CD4-positive, CD25-positive, alpha-beta regulatory T cell (primary cell): Measurements from ENCODE around the gene SRD5A1. TPM values are rescaled to one million over a fixed set of nuclear protein-coding genes. Genes with fewer than 3 reads are reported as not detected.
A peak's percentile ranks its signal among the peaks of the same experiment; 100 is the strongest.
"Not testable (repeated sequence)": the region's sequence is repeated elsewhere in the genome, so short reads cannot be mapped to it uniquely, and the experiment has no call there.

Experiments
- ATAC-seq, 2 donors: fragments of 150-1000 bp; cut with Tn5 transposase; one replicate each; pipeline ENCODE4 v1.10.0; 2021; ENCODE audit warnings: low read depth in 2 of 2, moderate number of reproducible peaks in 2 of 2, moderate library complexity in 1 of 2
- DNase-seq, 3 donors: peaks; one replicate each; pipeline versions ENCODE4 v3.0.0 to v3.0.0-alpha.2; 2012 to 2022; ENCODE audit warnings: mixed read lengths in 1 of 3
- H3K27ac ChIP-seq: one replicate; pipeline ENCODE4 v1.7.0; 2013; ENCODE audit warnings: mild to moderate bottlenecking, low read length; ENCODE audit not compliant: insufficient read depth, poor library complexity, severe bottlenecking
- H3K27me3 ChIP-seq: one replicate; pipeline ENCODE4 v1.7.0; 2013; ENCODE audit warnings: low read length; ENCODE audit not compliant: control insufficient read depth, insufficient read depth
- H3K36me3 ChIP-seq: one replicate; pipeline ENCODE4 v1.7.0; 2013; ENCODE audit warnings: mild to moderate bottlenecking, low read length, moderate library complexity; ENCODE audit not compliant: control insufficient read depth, insufficient read depth
- H3K4me1 ChIP-seq: 2 replicates; pipeline ENCODE4 v1.7.0; 2013; ENCODE audit warnings: mild to moderate bottlenecking, low read length; ENCODE audit not compliant: insufficient read depth, control insufficient read depth, poor library complexity, severe bottlenecking
- H3K4me3 ChIP-seq: one replicate; pipeline ENCODE4 v1.7.0; 2013; ENCODE audit warnings: low read depth, mild to moderate bottlenecking, low read length, moderate library complexity
- H3K9me3 ChIP-seq, 2 experiments: 1 replicate in 1 of 2; 2 replicates in 1 of 2; pipeline ENCODE4 v1.7.0; 2013; ENCODE audit warnings: low read length in 2 of 2, mild to moderate bottlenecking in 1 of 2, moderate library complexity in 1 of 2; ENCODE audit not compliant: control insufficient read depth in 2 of 2
- H3K27ac Mint-ChIP-seq, 3 donors: one replicate each; pipeline ENCODE4 v1.8.0; 2020 to 2022; ENCODE audit warnings: mild to moderate bottlenecking in 3 of 3, mixed read lengths in 3 of 3, moderate library complexity in 2 of 3
- H3K27me3 Mint-ChIP-seq: one replicate; pipeline ENCODE4 v1.8.0; 2022; ENCODE audit warnings: mild to moderate bottlenecking, mixed read lengths
- H3K36me3 Mint-ChIP-seq: one replicate; pipeline ENCODE4 v1.8.0; 2020; ENCODE audit warnings: mixed read lengths
- H3K4me1 Mint-ChIP-seq, 4 donors: one replicate each; pipeline ENCODE4 v1.8.0; 2020 to 2022; ENCODE audit warnings: mixed read lengths in 4 of 4, mild to moderate bottlenecking in 1 of 4
- H3K4me3 Mint-ChIP-seq, 4 donors: one replicate each; pipeline ENCODE4 v1.8.0; 2020 to 2022; ENCODE audit warnings: mild to moderate bottlenecking in 4 of 4, mixed read lengths in 4 of 4, moderate library complexity in 3 of 4
- H3K9me3 Mint-ChIP-seq, 7 donors: one replicate each; pipeline ENCODE4 v1.8.0; 2020 to 2022; ENCODE audit warnings: mixed read lengths in 7 of 7, mild to moderate bottlenecking in 3 of 7, moderate library complexity in 2 of 7
- polyA plus RNA-seq, 4 donors: library from polyadenylated mRNA; unstranded; fragments of 300-500 nt; fragmentation: Illumina TruSeq; gene quantifications; one replicate each; pipeline ENCODE4 v1.2.3, GENCODE V29; 2021
- total RNA-seq: library from RNA; stranded (reverse); gene quantifications from one replicate; pipeline ENCODE4 v1.2.3, GENCODE V29; 2022

Gene SRD5A1
- total and polyA plus RNA-seq, 5 donors from 2014 or later, result 5.3 to 9.5 (median 6.3) TPM

GRCh38 chr5:6667648-6668047 lies 34.4 kb downstream of the SRD5A1 start:
- H3K4me3 ChIP-seq, result no peak overlapping the region
- Mint-ChIP-seq H3K36me3 (peaks cover 20% of the 10 kb centered on the region), H3K4me1 (peaks cover 0 to under 1% (median 0%) of the 10 kb centered on the region in 4 donors), H3K27me3 (no peaks in the 10 kb centered on the region), H3K9me3 (peaks cover 0 to 5% (median 0%) of the 10 kb centered on the region in 7 donors), H3K4me3 (no peak overlapping the region), H3K27ac (no peak overlapping the region)
- H3K27me3 ChIP-seq, result no peaks in the 10 kb centered on the region
- DNase-seq, result no peak
- no peaks in the 10 kb centered on the region for H3K4me1 ChIP-seq
- H3K9me3 ChIP-seq, result no peaks in the 10 kb centered on the region
- no peak overlapping the region for H3K27ac ChIP-seq
- no peaks in the 10 kb centered on the region for H3K36me3 ChIP-seq
- no peak for ATAC-seq

GRCh38 chr5:6668717-6669116 lies 35.5 kb downstream of the SRD5A1 start:
- not testable (repeated sequence) for H3K27me3 Mint-ChIP-seq, H3K4me1 Mint-ChIP-seq, H3K4me1 ChIP-seq, H3K27me3 ChIP-seq, ATAC-seq, H3K9me3 ChIP-seq, H3K4me3 ChIP-seq, H3K36me3 ChIP-seq, H3K27ac ChIP-seq, DNase-seq, H3K9me3 Mint-ChIP-seq, H3K27ac Mint-ChIP-seq, H3K4me3 Mint-ChIP-seq
- peaks cover 23% of the 10 kb centered on the region for H3K36me3 Mint-ChIP-seq

GRCh38 chr5:6673031-6673430 lies 39.8 kb downstream of the SRD5A1 start:
- H3K9me3 Mint-ChIP-seq, result peaks cover 0 to 6% (median 2%) of the 10 kb centered on the region in 7 donors
- no peak overlapping the region for H3K4me3 Mint-ChIP-seq
- Histone ChIP-seq H3K4me3 (no peak overlapping the region), H3K36me3 (no peaks in the 10 kb centered on the region), H3K9me3 (no peaks in the 10 kb centered on the region), H3K4me1 (no peaks in the 10 kb centered on the region), H3K27ac (no peak overlapping the region), H3K27me3 (no peaks in the 10 kb centered on the region)
- no peaks in the 10 kb centered on the region for H3K27me3 Mint-ChIP-seq
- H3K4me1 Mint-ChIP-seq, result no peaks in the 10 kb centered on the region
- peaks cover 23% of the 10 kb centered on the region for H3K36me3 Mint-ChIP-seq
- H3K27ac Mint-ChIP-seq, result no peak overlapping the region
- ATAC-seq (no peak), DNase-seq (no peak)

- peaks cover 20% of the 10 kb centered on the region for H3K36me3 Mint-ChIP-seq
- no peak overlapping the region for H3K27ac Mint-ChIP-seq
- H3K27ac ChIP-seq, result no peak overlapping the region
These were observed 40.7 kb downstream of the SRD5A1 start for GRCh38 chr5:6673963-6674362.

GRCh38 chr5:6674421-6674820 lies 41.2 kb downstream of the SRD5A1 start:
- Mint-ChIP-seq H3K27me3 (peaks cover 5% of the 10 kb centered on the region), H3K4me3 (no peak overlapping the region), H3K36me3 (peaks cover 16% of the 10 kb centered on the region), H3K9me3 (peaks cover 0 to 6% (median 2%) of the 10 kb centered on the region in 7 donors), H3K4me1 (no peaks in the 10 kb centered on the region), H3K27ac (no peak overlapping the region)
- no peak for ATAC-seq
- Histone ChIP-seq H3K4me3 (no peak overlapping the region), H3K27me3 (no peaks in the 10 kb centered on the region), H3K27ac (no peak overlapping the region), H3K9me3 (no peaks in the 10 kb centered on the region), H3K4me1 (no peaks in the 10 kb centered on the region), H3K36me3 (no peaks in the 10 kb centered on the region)
- no peak for DNase-seq

More at GRCh38 chr5:6673963-6674362, 40.7 kb downstream of the SRD5A1 start:
- Histone ChIP-seq H3K36me3 (no peaks in the 10 kb centered on the region), H3K9me3 (no peaks in the 10 kb centered on the region), H3K27me3 (no peaks in the 10 kb centered on the region), H3K4me1 (no peaks in the 10 kb centered on the region), H3K4me3 (no peak overlapping the region)
- no peak for DNase-seq
- Mint-ChIP-seq H3K27me3 (peaks cover 4% of the 10 kb centered on the region), H3K4me1 (no peaks in the 10 kb centered on the region), H3K9me3 (peaks cover 0 to 6% (median 2%) of the 10 kb centered on the region in 7 donors), H3K4me3 (no peak overlapping the region)
- no peak for ATAC-seq

GRCh38 chr5:6674886-6675285 lies 41.6 kb downstream of the SRD5A1 start:
- no peaks in the 10 kb centered on the region for H3K4me1 ChIP-seq
- ATAC-seq (no peak), DNase-seq (no peak)
- no peak overlapping the region for H3K4me3 ChIP-seq
- Mint-ChIP-seq H3K27ac (no peak overlapping the region), H3K27me3 (peaks cover 5% of the 10 kb centered on the region), H3K9me3 (peaks cover 0 to 6% (median 2%) of the 10 kb centered on the region in 7 donors), H3K4me1 (no peaks in the 10 kb centered on the region), H3K36me3 (peaks cover 16% of the 10 kb centered on the region), H3K4me3 (no peak overlapping the region)
- no peaks in the 10 kb centered on the region for H3K9me3 ChIP-seq
- H3K36me3 ChIP-seq, result no peaks in the 10 kb centered on the region
- H3K27ac ChIP-seq, result no peak overlapping the region
- no peaks in the 10 kb centered on the region for H3K27me3 ChIP-seq

GRCh38 chr5:6675784-6676491 lies 42.7 kb downstream of the SRD5A1 start:
- Mint-ChIP-seq H3K27ac (no peak overlapping the region), H3K4me3 (no peak overlapping the region), H3K9me3 (peaks cover 0 to 4% (median 1%) of the 10 kb centered on the region in 7 donors)

GRCh38 chr5:6676702-6677101 lies 43.5 kb downstream of the SRD5A1 start:
- Histone ChIP-seq H3K9me3 (no peaks in the 10 kb centered on the region), H3K4me3 (no peak overlapping the region), H3K4me1 (no peaks in the 10 kb centered on the region), H3K27me3 (no peaks in the 10 kb centered on the region), H3K36me3 (no peaks in the 10 kb centered on the region), H3K27ac (no peak overlapping the region)
- Mint-ChIP-seq H3K36me3 (peaks cover 5% of the 10 kb centered on the region), H3K27ac (no peak overlapping the region), H3K27me3 (peaks cover 8% of the 10 kb centered on the region), H3K9me3 (peaks cover 0 to 4% (median 1%) of the 10 kb centered on the region in 7 donors), H3K4me1 (no peaks in the 10 kb centered on the region), H3K4me3 (no peak overlapping the region)
- DNase-seq (no peak), ATAC-seq (no peak)

More at GRCh38 chr5:6675784-6676491, 42.7 kb downstream of the SRD5A1 start:
- peak in 1 of 3 donors; percentile 12 for DNase-seq
- Histone ChIP-seq H3K27me3 (no peaks in the 10 kb centered on the region), H3K4me3 (no peak overlapping the region), H3K27ac (no peak overlapping the region), H3K4me1 (no peaks in the 10 kb centered on the region), H3K36me3 (no peaks in the 10 kb centered on the region), H3K9me3 (no peaks in the 10 kb centered on the region)
- H3K4me1 Mint-ChIP-seq, result no peaks in the 10 kb centered on the region
- no peak for ATAC-seq
- H3K36me3 Mint-ChIP-seq, result peaks cover 10% of the 10 kb centered on the region
- peaks cover 8% of the 10 kb centered on the region for H3K27me3 Mint-ChIP-seq
